GM19395 (cell line): ENCODE results near the gene OR2V2.

Experiments used
- ATAC-seq: cut with Tn5 transposase; IDR thresholded peaks from one replicate; pipeline ENCODE4 v1.9.1; 2021; ENCODE audit warnings: mild to moderate bottlenecking, moderate library complexity; ENCODE audit not compliant: unreplicated experiment

The OR2V2 gene

GRCh38 chr5:181205761-181206649, 58.6 kb downstream of the OR2V2 start:
- no peak for ATAC-seq

- ATAC-seq: peak; percentile 39
These were observed 60.0 kb downstream of the OR2V2 start for GRCh38 chr5:181207214-181207959.

GRCh38 chr5:181207960-181208253, 60.5 kb downstream of the OR2V2 start:
- no peak for ATAC-seq
